Measurements from ENCODE around the gene ACSF3.

DNA sequence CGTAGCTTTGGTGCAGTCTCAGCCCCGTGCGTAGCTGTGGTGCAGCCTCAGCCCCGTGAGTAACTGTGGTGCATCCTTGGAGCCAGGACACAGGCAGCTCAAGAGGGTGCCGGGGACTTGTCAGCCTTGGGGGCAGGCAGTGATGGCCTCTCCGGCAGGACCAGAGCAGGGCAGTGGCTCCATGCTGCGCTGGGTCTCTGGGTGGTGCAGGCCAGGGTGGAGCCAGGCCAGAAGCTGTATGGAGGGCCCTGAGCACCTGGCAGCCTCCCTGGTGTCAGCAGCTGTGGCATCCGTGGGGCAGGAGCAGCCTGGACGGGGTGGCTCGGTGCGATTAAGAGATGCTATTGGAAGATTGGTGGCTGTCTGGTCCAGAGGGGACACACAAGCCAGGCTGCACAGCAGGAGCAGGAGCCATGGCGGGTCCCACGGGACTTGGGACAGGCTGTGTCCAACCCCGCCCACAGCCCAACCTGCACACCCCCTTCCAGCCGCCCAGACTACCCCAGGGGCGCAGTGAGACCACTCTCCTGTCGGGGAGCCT is 49.6 kb downstream of the ACSF3 start:
- TF ChIP-seq, protein P1, sequence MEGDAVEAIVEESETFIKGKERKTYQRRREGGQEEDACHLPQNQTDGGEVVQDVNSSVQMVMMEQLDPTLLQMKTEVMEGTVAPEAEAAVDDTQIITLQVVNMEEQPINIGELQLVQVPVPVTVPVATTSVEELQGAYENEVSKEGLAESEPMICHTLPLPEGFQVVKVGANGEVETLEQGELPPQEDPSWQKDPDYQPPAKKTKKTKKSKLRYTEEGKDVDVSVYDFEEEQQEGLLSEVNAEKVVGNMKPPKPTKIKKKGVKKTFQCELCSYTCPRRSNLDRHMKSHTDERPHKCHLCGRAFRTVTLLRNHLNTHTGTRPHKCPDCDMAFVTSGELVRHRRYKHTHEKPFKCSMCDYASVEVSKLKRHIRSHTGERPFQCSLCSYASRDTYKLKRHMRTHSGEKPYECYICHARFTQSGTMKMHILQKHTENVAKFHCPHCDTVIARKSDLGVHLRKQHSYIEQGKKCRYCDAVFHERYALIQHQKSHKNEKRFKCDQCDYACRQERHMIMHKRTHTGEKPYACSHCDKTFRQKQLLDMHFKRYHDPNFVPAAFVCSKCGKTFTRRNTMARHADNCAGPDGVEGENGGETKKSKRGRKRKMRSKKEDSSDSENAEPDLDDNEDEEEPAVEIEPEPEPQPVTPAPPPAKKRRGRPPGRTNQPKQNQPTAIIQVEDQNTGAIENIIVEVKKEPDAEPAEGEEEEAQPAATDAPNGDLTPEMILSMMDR (conservative IDR thresholded peaks at IDR 0.05; ENCODE audit: low read depth, low read length), result no peak
- TF ChIP-seq EZH2 (IDR thresholded peaks at IDR 0.05; ENCODE audit: low read length, unreplicated experiment), result no peak
